GM12891 (cell line): ENCODE results near the gene PLD3.

Experiments used
- DNase-seq: peaks from one replicate; pipeline ENCODE4 v3.0.0; 2011; ENCODE audit warnings: low spot score; ENCODE audit not compliant: insufficient read length
- FAIRE-seq: peaks from 2 replicates; lab custom pipeline; 2011; peaks lifted over from hg19 to GRCh38; lab: Jason Lieb, UNC
- PAX5 ChIP-seq: IDR thresholded peaks from 2 replicates; pipeline ENCODE4 v1.6.1; 2011; ENCODE audit warnings: low read length, moderate library complexity, mild to moderate bottlenecking; ENCODE audit not compliant: insufficient read depth, severe bottlenecking
- POLR2A ChIP-seq: IDR thresholded peaks from 2 replicates; pipeline ENCODE4 v1.6.1; 2011; ENCODE audit warnings: low read depth, low read length, control low read depth
- POLR2AphosphoS5 ChIP-seq: IDR thresholded peaks from 2 replicates; pipeline ENCODE4 v1.6.1; 2011; ENCODE audit warnings: low read depth, low read length, control low read depth
- POU2F2 ChIP-seq: IDR thresholded peaks from 2 replicates; pipeline ENCODE4 v1.6.1; 2011; ENCODE audit warnings: low read depth, mild to moderate bottlenecking, control low read depth, low read length, moderate library complexity
- SPI1 ChIP-seq: IDR thresholded peaks from 2 replicates; pipeline ENCODE4 v1.6.1; 2011; ENCODE audit warnings: low read depth, low read length, control low read depth
- TAF1 ChIP-seq: IDR thresholded peaks from 2 replicates; pipeline ENCODE4 v1.6.1; 2011; ENCODE audit warnings: low read depth, low read length, control low read depth

The PLD3 gene

GRCh38 chr19:40388481-40388880 is 40.0 kb downstream of the PLD3 start:
- no peak for FAIRE-seq

GRCh38 chr19:40389404-40390083 is 41.0 kb downstream of the PLD3 start:
- TF ChIP-seq POU2F2, result no peak
- TF ChIP-seq SPI1, result no peak
- TF ChIP-seq POLR2A, result no peak
- no peak for TF ChIP-seq TAF1
- no peak for TF ChIP-seq PAX5
- TF ChIP-seq POLR2AphosphoS5, result no peak
- DNase-seq (no peak), FAIRE-seq (no peak)

More at GRCh38 chr19:40388481-40388880, 40.0 kb downstream of the PLD3 start:
- DNase-seq, result no peak
- TF ChIP-seq PAX5, result no peak
- no peak for TF ChIP-seq POU2F2
- no peak for TF ChIP-seq POLR2AphosphoS5
- no peak for TF ChIP-seq TAF1
- TF ChIP-seq SPI1, result no peak
- no peak for TF ChIP-seq POLR2A

GRCh38 chr19:40390084-40390742 is 41.7 kb downstream of the PLD3 start, which contains the start of gene HIPK4:
HIPK4 (minus strand) TSS chr19:40390181; CDS start chr19:40389902, 279 bp downstream.
- FAIRE-seq, result no peak
- TF ChIP-seq SPI1, result no peak
- no peak for TF ChIP-seq TAF1
- no peak for TF ChIP-seq PAX5
- no peak for TF ChIP-seq POLR2A
- no peak for TF ChIP-seq POU2F2
- TF ChIP-seq POLR2AphosphoS5, result no peak
- DNase-seq, result no peak

GRCh38 chr19:40392123-40392522 is 43.6 kb downstream of the PLD3 start:
- no peak for TF ChIP-seq TAF1
- no peak for TF ChIP-seq POLR2A
- no peak for TF ChIP-seq PAX5
- no peak for TF ChIP-seq POLR2AphosphoS5
- no peak for TF ChIP-seq SPI1
- no peak for TF ChIP-seq POU2F2
- no peak for FAIRE-seq
- no peak for DNase-seq

- DNase-seq (no peak), FAIRE-seq (no peak)
- TF ChIP-seq SPI1 (no peak), TAF1 (no peak), POLR2AphosphoS5 (no peak), PAX5 (no peak), POLR2A (no peak), POU2F2 (no peak)
These were observed 44.5 kb downstream of the PLD3 start for GRCh38 chr19:40392894-40393517.

GRCh38 chr19:40393894-40394815 is 45.7 kb downstream of the PLD3 start:
- DNase-seq, result no peak
- no peak for FAIRE-seq
- TF ChIP-seq POLR2AphosphoS5 (no peak), PAX5 (no peak), SPI1 (no peak), TAF1 (no peak), POLR2A (no peak), POU2F2 (no peak)

- TF ChIP-seq SPI1 (no peak), POLR2AphosphoS5 (no peak), POU2F2 (no peak), PAX5 (no peak), POLR2A (no peak), TAF1 (no peak)
- FAIRE-seq, result no peak
- no peak for DNase-seq
These were observed 46.3 kb downstream of the PLD3 start for GRCh38 chr19:40394816-40395210.

GRCh38 chr19:40395956-40396355 is 47.5 kb downstream of the PLD3 start:
- TF ChIP-seq TAF1, result no peak
- FAIRE-seq (no peak), DNase-seq (no peak)

GRCh38 chr19:40396886-40397567 is 48.5 kb downstream of the PLD3 start:
- DNase-seq (no peak), FAIRE-seq (no peak)
- TF ChIP-seq POLR2A (no peak), PAX5 (no peak), SPI1 (no peak), POU2F2 (no peak), POLR2AphosphoS5 (no peak), TAF1 (no peak)
